ENCODE data around the gene B3GALNT1.
A peak's percentile ranks its signal among the peaks of the same experiment; 100 is the strongest.

B3GALNT1 gene, protein sequence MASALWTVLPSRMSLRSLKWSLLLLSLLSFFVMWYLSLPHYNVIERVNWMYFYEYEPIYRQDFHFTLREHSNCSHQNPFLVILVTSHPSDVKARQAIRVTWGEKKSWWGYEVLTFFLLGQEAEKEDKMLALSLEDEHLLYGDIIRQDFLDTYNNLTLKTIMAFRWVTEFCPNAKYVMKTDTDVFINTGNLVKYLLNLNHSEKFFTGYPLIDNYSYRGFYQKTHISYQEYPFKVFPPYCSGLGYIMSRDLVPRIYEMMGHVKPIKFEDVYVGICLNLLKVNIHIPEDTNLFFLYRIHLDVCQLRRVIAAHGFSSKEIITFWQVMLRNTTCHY
- 0.27 to 0.94 reads per million in 2 donors for total RNA-seq

DNA sequence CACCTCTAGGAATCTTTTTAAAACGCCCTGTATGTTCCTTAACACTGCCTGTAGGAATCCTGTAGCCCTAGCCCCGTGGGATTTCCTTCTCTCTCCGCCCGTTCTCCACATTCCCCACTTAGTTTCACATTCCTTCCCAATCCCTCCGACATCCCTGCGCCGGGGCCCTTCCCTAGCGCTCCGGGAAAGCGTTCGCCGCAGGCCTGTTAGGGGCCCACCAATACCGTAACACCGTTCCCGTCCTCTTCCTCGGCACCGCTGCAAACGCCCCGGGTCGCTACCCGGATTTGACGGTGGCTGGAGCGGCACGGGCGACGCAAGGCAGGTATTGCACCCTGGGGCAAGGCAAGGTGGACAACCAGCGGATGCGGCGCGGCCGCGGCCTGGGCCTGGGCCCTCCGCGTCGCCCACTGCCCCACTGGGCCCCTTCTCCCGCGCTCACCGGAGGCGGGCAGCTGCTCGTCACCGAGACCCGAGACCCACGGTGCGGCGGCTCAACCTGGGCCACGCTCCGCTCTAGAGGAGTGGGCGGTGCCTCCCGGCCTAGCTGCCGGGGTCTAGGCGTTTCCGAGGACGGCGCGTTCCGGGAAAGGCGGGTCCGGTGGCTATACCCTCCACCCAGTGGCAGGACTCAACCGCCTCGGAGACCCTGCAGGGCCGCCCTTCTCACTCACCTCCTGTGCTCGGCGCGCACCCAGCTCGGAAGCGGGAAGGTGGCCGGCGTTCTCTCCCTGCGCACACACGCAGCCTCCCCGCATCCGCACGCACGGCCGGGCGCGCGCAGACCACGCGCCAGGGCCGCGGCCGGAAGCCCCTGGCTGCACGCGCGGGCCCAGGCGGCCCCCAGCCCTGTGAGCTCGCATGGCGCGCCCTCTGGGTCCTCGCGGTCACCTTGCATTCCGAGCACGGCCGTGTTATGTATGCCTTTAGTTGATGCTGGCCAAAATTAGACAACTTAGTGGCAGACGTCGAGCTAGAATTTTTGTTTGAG is at the start of gene B3GALNT1:
B3GALNT1 (minus strand) TSS at position 789 of the 991 bp plus-strand sequence. CDS start 18,595 bp downstream, outside the sequence.
- DNase-seq, result peak in 1 of 5 experiments; percentile 55

DNA sequence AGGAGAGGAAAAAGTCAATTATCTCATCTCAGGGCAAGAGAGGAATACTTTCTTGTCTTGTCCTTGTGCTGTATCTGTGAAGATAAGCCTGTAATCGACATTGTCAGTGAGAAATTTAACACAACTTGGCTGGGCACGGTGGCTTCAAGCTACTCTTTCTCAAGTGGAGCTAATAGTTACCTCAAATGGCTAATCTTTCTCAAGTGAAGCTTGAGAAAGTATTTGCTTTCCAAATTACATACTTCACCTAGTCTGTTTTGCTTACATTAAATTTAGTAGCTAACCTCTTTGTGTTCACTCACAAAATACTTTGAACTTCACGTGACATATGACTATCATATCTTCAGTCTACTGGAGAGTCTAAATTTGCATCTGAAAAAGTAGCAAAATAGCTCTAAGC is 48.3 kb upstream of the B3GALNT1 start:
- no peak for DNase-seq

DNA sequence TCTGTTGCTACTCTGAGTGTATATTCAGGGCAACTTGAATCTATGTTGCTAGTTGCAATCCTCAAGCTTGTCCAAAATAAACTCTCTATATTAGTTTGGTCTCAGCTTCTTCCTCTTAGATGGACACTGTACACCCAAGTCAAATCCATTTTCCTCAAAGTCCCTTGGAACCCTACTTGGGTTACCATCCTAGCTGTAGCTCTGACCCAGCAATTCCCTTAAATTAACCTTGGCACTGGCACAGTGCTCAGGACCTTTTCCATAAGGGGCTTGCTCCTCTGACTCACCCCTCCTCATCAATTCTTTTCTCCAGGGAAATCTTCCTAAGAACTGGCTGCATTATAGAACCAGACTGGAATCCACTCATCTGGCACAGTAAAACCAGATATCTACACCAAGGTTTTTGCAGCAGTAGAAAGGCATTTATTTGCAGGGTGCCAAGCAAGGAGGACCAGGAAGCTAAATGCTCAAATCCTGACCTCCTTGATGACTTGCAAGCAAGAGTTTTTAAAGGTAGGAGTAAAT is 44.9 kb upstream of the B3GALNT1 start:
- DNase-seq, result no peak

DNA sequence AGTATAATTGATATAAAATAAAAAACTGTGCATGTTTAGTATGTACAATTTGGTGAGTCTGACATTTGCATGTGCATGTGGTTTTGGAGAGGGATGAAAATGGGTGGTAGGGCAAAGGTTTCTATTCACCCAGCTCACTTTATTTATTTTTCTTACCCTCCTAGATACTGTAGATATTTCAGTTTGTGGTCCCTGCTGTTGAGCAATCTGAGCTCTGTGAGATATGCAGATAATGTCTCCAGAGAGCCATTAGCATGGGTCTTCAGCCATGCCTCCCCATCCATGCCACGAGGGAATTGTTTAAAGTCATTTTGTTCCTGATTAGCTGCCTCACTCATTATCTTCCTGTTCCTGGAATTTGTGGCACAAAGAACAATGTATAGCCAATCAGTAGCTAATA is 44.4 kb upstream of the B3GALNT1 start:
- DNase-seq, result no peak

DNA sequence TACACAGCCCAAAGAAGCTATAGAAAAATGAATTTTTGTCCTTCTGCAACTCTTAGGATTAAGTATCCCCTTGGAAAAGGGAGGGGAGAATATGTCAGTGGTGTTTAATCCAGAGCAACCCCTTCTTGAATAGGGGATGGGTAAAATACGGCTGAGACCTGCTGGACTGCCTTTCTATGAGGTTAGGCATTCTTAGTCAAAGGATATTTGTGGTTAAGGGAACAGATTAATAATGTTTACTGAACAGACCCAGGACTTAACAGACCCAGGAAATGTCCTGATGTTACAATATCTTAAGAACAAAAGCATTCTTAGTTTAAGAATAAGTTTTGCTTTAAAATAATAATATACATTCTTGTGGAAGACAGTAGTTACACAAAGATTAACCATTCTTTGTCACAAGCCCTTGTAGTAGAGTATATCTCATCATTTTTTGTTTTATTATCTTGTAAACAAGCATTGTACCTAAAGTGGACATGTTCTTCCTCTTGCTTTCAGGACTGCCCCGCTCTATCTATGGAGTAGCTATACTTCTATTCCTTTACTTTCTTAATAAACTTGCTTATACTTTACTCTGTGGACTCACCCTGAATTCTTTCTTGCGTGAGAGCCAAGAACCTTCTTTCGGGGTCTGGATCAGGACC is 43.8 kb upstream of the B3GALNT1 start:
- no peak for DNase-seq

DNA sequence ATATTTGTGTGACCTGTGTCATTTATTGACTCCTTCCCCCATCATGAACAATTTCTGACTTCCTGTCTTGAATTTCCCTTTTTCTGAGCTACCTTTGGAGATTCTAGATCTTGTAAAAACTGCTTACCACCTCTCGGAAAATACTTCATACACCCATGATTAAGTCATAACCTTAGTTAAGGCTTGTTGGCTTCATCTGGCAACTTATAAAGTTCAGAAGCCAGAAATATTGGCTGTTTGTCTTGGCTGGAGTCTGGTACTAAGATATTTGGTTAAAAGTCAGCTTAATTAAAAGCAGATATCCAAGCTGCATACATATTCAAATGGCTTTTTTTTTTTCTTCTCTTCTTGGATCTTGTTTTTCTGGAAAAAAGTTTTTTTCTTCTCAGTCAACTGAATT is 37.3 kb upstream of the B3GALNT1 start:
- DNase-seq, result no peak

DNA sequence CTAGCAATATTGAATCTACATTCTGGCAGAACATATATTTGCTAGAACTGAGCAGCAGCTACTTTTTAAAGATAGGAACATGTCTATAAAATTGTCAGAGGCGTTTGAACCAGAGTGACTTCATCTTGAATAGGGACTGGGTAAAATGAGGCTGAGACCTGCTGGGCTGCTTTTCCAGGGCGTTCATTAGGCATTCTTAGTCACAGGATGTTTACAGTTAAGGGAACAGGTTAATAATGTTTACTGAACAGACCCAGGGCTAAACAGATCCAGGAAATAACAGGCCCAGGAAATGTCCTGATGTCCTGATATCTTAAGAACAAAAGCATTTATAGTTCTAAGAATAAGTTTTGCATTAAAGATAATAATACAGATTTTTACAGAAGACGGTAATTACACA is 34.5 kb upstream of the B3GALNT1 start:
- DNase-seq, result no peak

DNA sequence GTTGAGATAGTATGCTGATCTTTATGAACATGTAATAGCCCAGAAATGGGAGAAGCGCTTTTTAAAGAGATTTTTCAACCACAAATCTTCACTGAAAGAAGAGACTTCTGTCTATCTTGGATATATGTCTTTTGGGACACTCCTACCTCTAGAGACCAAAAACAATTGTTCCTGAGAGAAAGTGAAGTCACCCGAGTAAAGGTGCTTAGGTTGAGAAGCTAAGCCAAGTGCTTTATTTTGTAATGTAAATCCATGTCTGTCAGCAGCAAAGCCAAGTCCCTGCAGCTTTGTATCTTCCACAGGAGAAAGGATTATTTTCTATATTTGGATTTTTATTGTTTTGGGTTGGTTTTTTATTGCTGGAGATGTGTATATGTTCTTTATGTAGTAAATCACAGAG is 32.1 kb upstream of the B3GALNT1 start:
- DNase-seq, result no peak

DNA sequence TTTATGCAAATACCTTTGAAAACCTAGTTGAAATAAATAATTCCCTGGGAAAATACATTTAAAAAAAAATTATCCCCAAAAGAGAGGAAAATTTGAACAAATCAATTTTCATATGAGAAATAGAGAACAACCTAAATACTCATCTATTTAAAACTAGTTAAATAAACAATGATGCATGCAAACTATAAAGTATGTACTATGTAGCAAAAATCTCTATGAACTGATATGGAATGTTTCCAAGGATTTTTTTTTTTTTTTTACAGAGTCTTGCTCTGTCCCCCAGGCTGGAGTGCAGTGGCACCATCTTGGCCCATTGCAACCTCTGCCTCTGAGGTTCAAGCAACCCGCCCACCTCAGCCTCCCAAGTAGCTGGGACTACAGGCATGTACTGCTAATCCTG is 27.2 kb upstream of the B3GALNT1 start:
- no peak for DNase-seq

DNA sequence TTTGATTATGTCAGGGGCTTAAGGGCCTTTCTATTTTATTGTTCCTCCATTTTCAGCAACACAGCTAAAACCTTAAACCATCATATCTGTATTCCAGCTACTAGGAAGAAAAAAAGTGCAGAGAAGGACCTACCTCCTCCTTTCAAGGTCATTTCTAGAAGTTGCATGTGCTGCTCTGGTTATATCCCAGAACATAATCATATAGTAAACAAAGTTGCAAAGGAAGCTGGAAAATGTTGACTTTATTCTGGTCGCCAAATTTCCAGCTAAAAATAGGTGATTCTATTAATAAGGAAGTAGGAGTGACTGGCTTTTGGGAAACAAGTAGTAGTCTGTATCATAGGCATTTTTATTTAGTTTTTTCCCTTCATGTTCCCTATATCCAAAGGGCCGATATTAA is 21.3 kb upstream of the B3GALNT1 start:
- DNase-seq, result no peak

DNA sequence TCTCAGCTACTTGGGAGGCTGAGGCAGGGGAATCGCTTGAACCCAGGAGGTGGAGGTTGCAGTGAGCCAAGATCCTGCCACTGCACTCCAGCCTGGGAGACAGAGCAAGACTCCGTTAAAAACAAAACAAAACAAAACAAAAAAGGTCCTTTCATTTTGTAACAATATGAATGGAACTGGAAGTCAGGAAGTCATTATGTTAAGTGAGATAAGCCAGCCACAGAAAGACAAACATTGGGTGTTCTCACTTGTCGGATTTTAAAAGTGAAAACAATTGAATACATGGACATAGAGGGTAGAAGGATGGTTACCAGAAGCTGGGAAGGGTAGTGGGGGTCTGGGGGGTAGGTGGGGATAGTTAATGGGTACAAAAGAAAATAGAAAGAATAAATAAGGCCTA is 12.5 kb upstream of the B3GALNT1 start:
- no peak for DNase-seq

DNA sequence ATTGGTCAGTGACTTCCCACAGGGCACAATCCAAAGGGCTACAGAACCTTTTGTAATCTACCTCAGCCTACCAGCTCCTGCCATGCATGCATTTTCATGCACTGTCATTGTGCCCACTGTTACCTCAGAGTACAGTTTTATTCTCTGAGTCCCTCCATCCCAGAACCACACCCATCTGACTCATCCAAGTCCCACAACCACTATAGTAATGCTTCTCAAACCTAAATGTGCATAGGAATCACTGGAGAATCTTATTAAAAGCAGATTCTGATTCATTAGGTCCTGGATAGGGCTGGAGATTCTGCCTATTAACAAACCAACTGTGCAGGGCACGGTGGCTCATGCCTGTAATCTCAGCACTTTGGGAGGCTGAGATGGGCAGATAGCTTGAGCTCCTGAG is 3.7 kb upstream of the B3GALNT1 start:
- no peak for DNase-seq

DNA sequence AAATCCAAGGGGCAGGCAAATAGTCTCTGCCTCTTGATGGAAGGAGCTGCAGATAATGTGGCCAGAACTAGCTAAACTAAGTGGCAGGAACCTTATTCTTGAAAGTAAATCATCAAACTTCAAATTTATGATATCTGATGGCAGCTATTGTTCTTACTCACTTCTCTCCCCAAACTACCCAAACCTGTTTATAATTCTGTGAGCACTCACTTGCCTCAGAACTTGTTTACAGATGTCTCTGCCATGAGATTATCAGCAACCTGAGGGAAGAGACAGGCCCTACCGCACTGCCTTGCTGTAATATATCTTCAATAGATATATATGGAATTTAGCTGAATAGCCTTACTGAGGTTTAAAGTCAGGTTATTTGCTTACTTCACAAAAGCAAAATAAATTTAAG is 2.2 kb upstream of the B3GALNT1 start:
- peak in 1 of 5 experiments; percentile 3 for DNase-seq

DNA sequence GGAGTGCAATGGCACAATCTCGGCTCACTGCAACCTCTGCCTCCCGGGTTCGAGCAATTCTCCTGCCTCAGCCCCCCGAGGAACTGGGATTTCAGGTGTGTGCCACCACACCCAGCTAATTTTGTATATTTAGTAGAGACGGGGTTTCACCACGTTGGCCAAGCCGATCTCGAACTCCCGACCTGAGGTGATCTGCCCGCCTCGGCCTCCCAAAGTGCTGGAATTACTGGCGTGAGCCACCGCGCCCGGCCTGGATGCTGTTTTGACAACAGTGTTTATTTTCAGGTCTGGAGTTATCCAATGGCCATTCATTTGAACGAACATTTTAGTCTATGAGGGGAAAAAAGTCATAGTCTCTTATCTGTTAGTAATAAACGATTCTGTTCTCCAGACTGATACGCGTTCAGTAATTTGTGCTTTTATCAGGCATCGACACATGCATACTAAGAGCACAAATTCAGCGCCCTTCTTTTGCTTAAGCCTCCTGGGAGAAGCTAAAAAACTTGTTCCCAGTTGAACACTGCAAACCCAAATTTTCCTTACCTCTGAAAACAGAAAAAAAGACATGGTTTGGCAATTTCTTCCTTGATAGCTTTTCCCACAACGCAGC is 1.3 kb downstream of the B3GALNT1 start:
- no peak for DNase-seq

DNA sequence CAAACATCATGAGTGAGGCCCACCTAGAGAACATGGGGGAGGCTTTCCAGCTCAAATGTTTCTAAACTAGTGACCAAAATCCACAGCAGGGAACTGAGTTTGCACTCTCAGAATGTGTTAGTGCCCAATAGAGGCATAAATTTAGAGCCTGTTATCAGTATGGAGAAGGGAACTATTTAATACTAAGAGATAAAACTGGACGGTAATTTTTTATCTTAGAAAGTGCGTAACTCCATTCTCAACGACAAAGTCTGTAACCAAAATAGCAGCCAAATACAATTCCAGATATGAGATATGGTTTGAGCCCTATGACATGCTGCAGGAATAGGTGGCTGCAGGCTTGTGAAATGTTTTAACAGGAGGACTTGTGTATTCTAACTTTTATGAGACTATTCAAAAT is 3.5 kb downstream of the B3GALNT1 start:
- DNase-seq, result no peak

DNA sequence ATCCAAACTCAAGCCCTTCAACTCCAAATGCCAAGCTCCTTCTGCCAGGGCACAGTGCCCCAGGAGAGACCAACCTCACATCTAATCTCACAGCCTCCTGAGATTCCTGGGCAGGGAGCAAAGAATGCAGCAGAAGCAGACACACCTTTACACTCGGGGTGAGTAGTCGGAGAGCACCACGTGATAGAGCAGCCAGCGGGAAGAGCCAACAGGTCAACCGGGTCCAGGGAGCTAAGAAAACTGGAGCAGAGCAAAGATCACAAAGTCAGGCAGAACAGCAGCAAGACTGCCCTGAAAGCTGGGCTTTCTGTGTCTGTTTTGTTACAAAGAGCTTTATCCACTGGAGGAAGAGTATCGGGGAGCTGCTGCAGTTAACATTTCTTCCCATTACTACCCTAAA is 4.2 kb downstream of the B3GALNT1 start:
- no peak for DNase-seq

DNA sequence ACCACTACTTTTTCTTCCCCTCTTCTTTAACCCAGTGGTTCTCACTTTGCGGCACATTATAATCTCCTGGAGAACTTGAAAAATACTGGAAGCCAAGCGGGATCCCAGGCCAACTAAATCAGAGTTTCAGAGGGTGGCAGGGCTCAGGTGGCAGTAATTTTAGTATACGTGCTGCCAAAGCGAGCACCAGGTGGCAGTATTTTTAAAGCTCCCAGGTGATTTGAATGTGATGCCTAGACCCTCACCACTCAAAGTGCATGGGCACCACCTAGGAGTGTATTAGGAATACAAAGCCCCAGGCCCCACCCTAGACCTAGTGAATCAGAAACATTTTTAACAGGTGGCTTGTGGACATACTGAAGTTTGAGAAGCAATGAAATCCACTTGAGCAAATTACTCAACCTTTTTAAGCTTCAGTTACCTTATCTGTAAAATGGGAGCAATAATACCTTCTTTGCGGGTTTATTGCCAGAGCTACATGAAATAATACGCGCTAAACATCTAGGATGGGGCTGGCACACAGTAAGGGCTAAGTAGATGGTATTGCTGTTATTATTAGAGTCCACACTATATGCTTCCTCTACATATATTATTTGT is 8.3 kb downstream of the B3GALNT1 start:
- peak in 1 of 5 experiments; percentile 22 for DNase-seq

DNA sequence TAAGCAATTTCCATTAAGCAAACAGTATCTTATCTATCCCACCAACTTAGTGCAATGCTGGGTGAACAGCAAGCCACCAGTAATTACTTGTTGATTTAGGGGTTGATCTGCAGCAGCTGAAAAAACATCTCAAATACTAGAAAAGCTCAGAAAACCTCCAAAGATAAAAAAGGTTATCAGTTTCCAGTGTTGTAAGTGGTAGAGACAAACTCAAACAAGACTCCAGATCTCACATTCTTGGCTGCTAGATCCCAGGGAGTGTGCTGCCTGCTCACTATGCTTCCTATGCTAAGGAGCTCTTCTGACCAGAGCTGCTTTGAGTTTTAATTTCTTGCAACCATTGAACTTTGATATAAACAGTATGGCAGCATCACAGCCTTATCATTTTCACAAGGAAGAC is 11.3 kb downstream of the B3GALNT1 start:
- no peak for DNase-seq

DNA sequence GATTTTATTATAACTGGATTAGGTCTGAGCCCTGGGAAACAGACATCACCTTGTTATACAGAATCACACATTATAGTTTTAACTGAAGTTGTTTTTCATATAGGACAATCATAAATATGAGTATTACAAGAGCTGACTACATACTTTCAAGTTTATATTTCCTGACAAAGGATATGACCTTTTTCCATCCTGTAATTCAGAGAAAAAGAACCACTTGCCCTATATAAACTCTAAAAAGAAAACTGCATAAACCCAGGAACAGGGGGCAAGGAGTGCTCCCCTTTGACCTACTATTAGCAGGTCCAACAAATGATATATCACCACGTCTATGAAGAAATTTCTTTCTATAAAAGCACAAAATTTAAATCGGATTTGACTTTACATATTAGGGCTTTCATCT is 20.9 kb downstream of the B3GALNT1 start:
- no peak for DNase-seq

DNA sequence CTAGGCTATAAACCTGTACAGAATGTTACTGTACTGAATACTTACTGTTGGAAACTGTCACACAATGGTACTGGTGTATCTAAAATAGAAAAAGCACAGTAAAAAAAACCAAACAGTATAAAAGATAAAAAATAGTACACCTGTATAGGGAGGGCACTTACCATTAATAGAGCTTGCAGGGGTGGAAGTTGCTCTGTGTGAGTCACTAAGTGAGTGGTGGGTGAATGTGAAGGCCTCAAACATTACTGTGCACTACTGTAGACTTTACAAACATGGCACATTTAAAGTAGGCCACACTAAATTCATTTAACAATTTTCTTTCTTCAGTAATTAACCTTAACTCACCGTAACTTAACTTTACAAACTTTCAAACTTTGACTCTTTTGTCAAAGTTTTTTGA is 22.0 kb downstream of the B3GALNT1 start:
- DNase-seq, result no peak

DNA sequence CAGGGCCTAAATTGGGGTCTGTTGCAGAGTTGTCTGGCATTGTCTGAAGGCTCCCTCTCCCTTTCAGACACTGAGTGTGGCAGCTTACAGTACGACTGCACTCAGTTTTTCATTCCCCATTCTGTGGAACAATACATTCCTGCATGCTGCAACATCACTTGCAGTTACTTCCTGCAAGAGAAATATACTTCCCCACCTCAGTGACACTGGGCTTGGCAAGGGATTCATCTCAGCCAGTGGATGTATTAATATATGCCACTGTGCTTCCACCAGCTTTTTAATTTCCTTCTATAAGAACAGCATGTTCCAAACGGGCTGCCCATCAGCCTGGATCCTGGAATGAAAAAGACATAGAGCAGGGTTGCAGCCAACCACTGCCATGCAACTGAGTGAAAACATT is 23.1 kb downstream of the B3GALNT1 start:
- no peak for DNase-seq

DNA sequence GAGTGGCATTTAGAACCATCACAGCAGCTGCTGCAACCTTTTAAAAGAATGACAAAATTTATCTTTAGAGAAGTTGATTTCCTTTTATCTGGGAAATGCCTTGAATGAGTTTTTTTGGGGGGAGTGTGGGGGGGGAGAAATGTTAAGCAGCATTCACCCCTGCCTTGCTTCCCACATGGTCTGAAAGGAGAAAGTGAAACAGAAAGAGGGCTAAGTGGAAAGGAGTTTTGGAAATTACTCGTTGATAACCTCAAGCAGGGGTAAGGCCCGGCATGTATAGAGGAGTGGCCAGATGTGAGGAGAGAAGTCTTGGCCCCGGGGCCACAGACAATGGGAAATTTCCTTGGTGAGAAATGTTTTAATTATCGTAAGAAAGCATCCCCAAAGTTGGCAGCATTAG is 23.5 kb downstream of the B3GALNT1 start:
- peak in 1 of 5 experiments; percentile 7 for DNase-seq

All from T-helper 2 cell (primary cell).